Liver (tissue), 9 donors: ENCODE measurements around the gene ADAMTS16. TPM values are rescaled to one million over a fixed set of nuclear protein-coding genes. Genes with fewer than 3 reads are reported as not detected.

Experiments used
- DNase-seq: peaks from one replicate; pipeline ENCODE4 v3.0.0-alpha.2; 2017; ENCODE audit warnings: low spot score
- H3K27ac ChIP-seq, 2 donors: one replicate each; pipeline ENCODE4 v1.7.0; 2013; ENCODE audit warnings: inconsistent platforms in 2 of 2, low read length in 2 of 2, control low read depth in 1 of 2, low read depth in 1 of 2, mild to moderate bottlenecking in 1 of 2
- H3K27me3 ChIP-seq, 4 donors: one replicate each; pipeline versions ENCODE4 v1.6.1 to v1.7.0; 2013; ENCODE audit warnings: low read length in 3 of 4, inconsistent platforms in 1 of 4, mild to moderate bottlenecking in 1 of 4, moderate library complexity in 1 of 4; ENCODE audit not compliant: control insufficient read depth in 4 of 4, insufficient read depth in 4 of 4
- H3K36me3 ChIP-seq, 4 donors: one replicate each; pipeline versions ENCODE4 v1.6.1 to v1.7.0; 2013; ENCODE audit warnings: low read length in 3 of 4, mild to moderate bottlenecking in 3 of 4, low read depth in 1 of 4, moderate library complexity in 1 of 4; ENCODE audit not compliant: control insufficient read depth in 4 of 4, insufficient read depth in 3 of 4
- H3K4me1 ChIP-seq, 4 donors: one replicate each; pipeline versions ENCODE4 v1.6.1 to v1.7.0; 2013; ENCODE audit warnings: low read length in 3 of 4, mild to moderate bottlenecking in 3 of 4, moderate library complexity in 1 of 4; ENCODE audit not compliant: control insufficient read depth in 4 of 4, insufficient read depth in 4 of 4
- H3K4me3 ChIP-seq, 3 donors: one replicate each; pipeline versions ENCODE4 v1.6.1 to v1.7.0; 2013; ENCODE audit warnings: low read length in 3 of 3, control low read depth in 1 of 3, low read depth in 1 of 3, mild to moderate bottlenecking in 1 of 3
- H3K9ac ChIP-seq, 2 donors: one replicate each; pipeline ENCODE4 v1.7.0; 2013; ENCODE audit warnings: low read length in 2 of 2, mild to moderate bottlenecking in 2 of 2, moderate library complexity in 2 of 2, control low read depth in 1 of 2, low read depth in 1 of 2
- H3K9me3 ChIP-seq, 4 donors: one replicate each; pipeline versions ENCODE4 v1.6.1 to v1.7.0; 2013; ENCODE audit warnings: low read length in 3 of 4; ENCODE audit not compliant: control insufficient read depth in 4 of 4
- FOXA1 ChIP-seq: IDR thresholded peaks from 2 replicates; pipeline ENCODE4 v1.6.1; 2016; ENCODE audit warnings: antibody characterized with exemption
- FOXA2 ChIP-seq: IDR thresholded peaks from 2 replicates; pipeline ENCODE4 v1.6.1; 2016; ENCODE audit warnings: antibody characterized with exemption
- GABPA ChIP-seq, 2 donors: IDR thresholded peaks in 1 of 2; conservative IDR thresholded peaks in 1 of 2; 2 replicates each; pipeline ENCODE4 v1.6.1; 2016; ENCODE audit warnings: antibody characterized with exemption in 2 of 2, mild to moderate bottlenecking in 1 of 2, moderate library complexity in 1 of 2
- HNF4A ChIP-seq, 2 donors: conservative IDR thresholded peaks; 2 replicates each; pipeline ENCODE4 v1.6.1; 2016; ENCODE audit warnings: antibody characterized with exemption in 2 of 2, mild to moderate bottlenecking in 2 of 2
- HNF4G ChIP-seq: IDR thresholded peaks from 2 replicates; pipeline ENCODE4 v1.6.1; 2016; ENCODE audit warnings: antibody characterized with exemption
- JUND ChIP-seq, 2 donors: IDR thresholded peaks; 2 replicates each; pipeline ENCODE4 v1.6.1; 2016; ENCODE audit warnings: antibody characterized with exemption in 2 of 2
- NR2F2 ChIP-seq: IDR thresholded peaks from 2 replicates; pipeline ENCODE4 v1.6.1; 2016; ENCODE audit warnings: antibody characterized with exemption
- RXRA ChIP-seq, 2 donors: IDR thresholded peaks; 2 replicates each; pipeline ENCODE4 v1.6.1; 2017 to 2018; ENCODE audit warnings: antibody characterized with exemption in 2 of 2, mild to moderate bottlenecking in 1 of 2
- SP1 ChIP-seq: IDR thresholded peaks from 2 replicates; pipeline ENCODE4 v1.6.1; 2018; ENCODE audit warnings: antibody characterized with exemption, mild to moderate bottlenecking
- TAF1 ChIP-seq: conservative IDR thresholded peaks from 2 replicates; pipeline ENCODE4 v1.6.1; 2016; ENCODE audit warnings: antibody characterized with exemption, mild to moderate bottlenecking
- YY1 ChIP-seq: IDR thresholded peaks from 2 replicates; pipeline ENCODE4 v1.6.1; 2016; ENCODE audit warnings: antibody characterized with exemption, mild to moderate bottlenecking
- WGBS: extraction: QIAGEN DNeasy Blood & Tissue Kit; methylation state at CpG from one replicate; pipeline ENCODE4 v1.1.7; 2013; 5-methylcytosine and 5-hydroxymethylcytosine counted together
- polyA plus RNA-seq, 2 donors: library from polyadenylated mRNA; stranded (reverse) in 1 of 2; unstranded in 1 of 2; fragments of 200-250 nt in 1 of 2; fragments of >200 nt in 1 of 2; fragmentation: Nextera tagmentation in 1 of 2; extraction: Ambion mirVana in 1 of 2; gene quantifications; one replicate each; pipeline versions ENCODE4 v1.2.1 to v1.2.3, GENCODE V29; 2013 to 2015
- total RNA-seq, 2 donors: library from RNA; depleted of rRNA; stranded (reverse); fragments of >200 nt; gene quantifications; one replicate each; pipeline ENCODE4 v1.2.3, GENCODE V29; 2014
- TF ChIP-seq, protein P1 (sequence below): IDR thresholded peaks from 2 replicates; pipeline ENCODE4 v1.6.1; 2016; ENCODE audit warnings: antibody characterized with exemption, mild to moderate bottlenecking
- TF ChIP-seq, protein P2 (sequence below): fragments of 150-350 bp; IDR thresholded peaks from 2 replicates; pipeline ENCODE4 v1.5.1; 2017; ENCODE audit warnings: improper control_type of control experiment, low read depth, low read length; ENCODE audit not compliant: missing input control
- TF ChIP-seq, protein P3 (sequence below): IDR thresholded peaks from 2 replicates; pipeline ENCODE4 v1.6.1; 2016; ENCODE audit warnings: antibody characterized with exemption
- TF ChIP-seq, protein P4 (sequence below): IDR thresholded peaks from 2 replicates; pipeline ENCODE4 v1.6.1; 2016; ENCODE audit warnings: antibody characterized with exemption
- TF ChIP-seq, protein P5 (sequence below): IDR thresholded peaks from 2 replicates; pipeline ENCODE4 v1.6.1; 2016; ENCODE audit warnings: antibody characterized with exemption
- donor health status: healthy.
- donor health status: healthy.
- donor health status: healthy.
- donor health status: healthy.
- donor health status: healthy.

Gene ADAMTS16
- total and polyA plus RNA-seq, 4 donors = under 0.01 to 0.84 TPM; not detected in 2

DNA sequence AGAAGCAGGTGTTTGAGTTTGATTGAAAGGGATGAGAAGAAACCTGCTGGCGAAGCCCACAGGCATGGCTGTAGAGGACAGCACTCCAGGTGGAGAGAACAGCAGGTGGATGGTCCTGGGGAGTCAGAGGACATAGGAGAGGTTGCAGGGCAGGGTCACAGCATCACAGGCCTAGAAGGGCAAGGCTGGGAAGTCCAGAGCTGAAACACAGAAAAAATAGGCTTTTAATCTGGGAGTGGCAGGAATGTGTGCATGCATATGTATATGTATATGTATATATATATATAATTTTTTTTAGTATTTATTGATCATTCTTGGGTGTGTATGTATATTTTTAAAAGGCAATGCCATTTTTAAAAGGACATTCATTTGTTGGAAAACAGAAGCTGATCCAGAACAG is 118.4 kb downstream of the ADAMTS16 start:
- Histone ChIP-seq H3K4me3 (no peak overlapping the region), H3K36me3 (no peaks in the 10 kb centered on the region), H3K27ac (no peak overlapping the region), H3K4me1 (no peaks in the 10 kb centered on the region), H3K9ac (no peak overlapping the region), H3K9me3 (peaks cover 0 to 3% (median 0%) of the 10 kb centered on the region in 4 donors), H3K27me3 (no peaks in the 10 kb centered on the region)
- DNase-seq = no peak
- 87% methylated on average over 1 of the region's 1 CpG for WGBS
- TF ChIP-seq YY1 = no peak
- TF ChIP-seq, protein P1, sequence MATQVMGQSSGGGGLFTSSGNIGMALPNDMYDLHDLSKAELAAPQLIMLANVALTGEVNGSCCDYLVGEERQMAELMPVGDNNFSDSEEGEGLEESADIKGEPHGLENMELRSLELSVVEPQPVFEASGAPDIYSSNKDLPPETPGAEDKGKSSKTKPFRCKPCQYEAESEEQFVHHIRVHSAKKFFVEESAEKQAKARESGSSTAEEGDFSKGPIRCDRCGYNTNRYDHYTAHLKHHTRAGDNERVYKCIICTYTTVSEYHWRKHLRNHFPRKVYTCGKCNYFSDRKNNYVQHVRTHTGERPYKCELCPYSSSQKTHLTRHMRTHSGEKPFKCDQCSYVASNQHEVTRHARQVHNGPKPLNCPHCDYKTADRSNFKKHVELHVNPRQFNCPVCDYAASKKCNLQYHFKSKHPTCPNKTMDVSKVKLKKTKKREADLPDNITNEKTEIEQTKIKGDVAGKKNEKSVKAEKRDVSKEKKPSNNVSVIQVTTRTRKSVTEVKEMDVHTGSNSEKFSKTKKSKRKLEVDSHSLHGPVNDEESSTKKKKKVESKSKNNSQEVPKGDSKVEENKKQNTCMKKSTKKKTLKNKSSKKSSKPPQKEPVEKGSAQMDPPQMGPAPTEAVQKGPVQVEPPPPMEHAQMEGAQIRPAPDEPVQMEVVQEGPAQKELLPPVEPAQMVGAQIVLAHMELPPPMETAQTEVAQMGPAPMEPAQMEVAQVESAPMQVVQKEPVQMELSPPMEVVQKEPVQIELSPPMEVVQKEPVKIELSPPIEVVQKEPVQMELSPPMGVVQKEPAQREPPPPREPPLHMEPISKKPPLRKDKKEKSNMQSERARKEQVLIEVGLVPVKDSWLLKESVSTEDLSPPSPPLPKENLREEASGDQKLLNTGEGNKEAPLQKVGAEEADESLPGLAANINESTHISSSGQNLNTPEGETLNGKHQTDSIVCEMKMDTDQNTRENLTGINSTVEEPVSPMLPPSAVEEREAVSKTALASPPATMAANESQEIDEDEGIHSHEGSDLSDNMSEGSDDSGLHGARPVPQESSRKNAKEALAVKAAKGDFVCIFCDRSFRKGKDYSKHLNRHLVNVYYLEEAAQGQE = no peak
- no peak for TF ChIP-seq FOXA1
- TF ChIP-seq FOXA2 = no peak
- no peak for TF ChIP-seq JUND (IDR thresholded peaks at IDR 0.05)
- TF ChIP-seq, protein P2, sequence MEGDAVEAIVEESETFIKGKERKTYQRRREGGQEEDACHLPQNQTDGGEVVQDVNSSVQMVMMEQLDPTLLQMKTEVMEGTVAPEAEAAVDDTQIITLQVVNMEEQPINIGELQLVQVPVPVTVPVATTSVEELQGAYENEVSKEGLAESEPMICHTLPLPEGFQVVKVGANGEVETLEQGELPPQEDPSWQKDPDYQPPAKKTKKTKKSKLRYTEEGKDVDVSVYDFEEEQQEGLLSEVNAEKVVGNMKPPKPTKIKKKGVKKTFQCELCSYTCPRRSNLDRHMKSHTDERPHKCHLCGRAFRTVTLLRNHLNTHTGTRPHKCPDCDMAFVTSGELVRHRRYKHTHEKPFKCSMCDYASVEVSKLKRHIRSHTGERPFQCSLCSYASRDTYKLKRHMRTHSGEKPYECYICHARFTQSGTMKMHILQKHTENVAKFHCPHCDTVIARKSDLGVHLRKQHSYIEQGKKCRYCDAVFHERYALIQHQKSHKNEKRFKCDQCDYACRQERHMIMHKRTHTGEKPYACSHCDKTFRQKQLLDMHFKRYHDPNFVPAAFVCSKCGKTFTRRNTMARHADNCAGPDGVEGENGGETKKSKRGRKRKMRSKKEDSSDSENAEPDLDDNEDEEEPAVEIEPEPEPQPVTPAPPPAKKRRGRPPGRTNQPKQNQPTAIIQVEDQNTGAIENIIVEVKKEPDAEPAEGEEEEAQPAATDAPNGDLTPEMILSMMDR = no peak
- TF ChIP-seq HNF4A (conservative IDR thresholded peaks at IDR 0.05) = no peak

DNA sequence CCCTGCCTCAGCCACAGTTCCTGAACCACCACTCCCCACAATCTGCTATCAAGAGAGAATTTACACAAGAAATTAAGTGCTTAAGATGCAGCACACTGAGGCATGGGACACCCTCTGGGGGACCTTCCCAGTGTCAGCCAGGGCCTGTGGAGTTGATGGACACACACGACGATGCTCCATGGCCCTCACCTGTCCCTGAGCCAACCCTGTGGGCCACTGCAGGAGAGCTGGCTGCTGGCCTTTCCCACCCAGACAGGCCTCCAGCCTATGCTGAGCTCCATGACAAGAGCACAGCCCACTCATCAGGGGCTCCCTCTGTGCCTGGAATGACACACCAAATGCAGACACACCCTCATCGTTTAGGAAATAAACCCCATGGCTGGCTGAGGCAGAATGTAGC is 124.6 kb downstream of the ADAMTS16 start:
- DNase-seq = no peak
- no peak overlapping the region for H3K9ac ChIP-seq
- H3K4me3 ChIP-seq = no peak overlapping the region
- no peaks in the 10 kb centered on the region for H3K27me3 ChIP-seq
- TF ChIP-seq YY1 (no peak), FOXA1 (no peak), GABPA (IDR thresholded peaks at IDR 0.05 in 1 of 2, conservative IDR thresholded peaks at IDR 0.05 in 1 of 2) (no peak), NR2F2 (no peak)
- TF ChIP-seq, protein P3, sequence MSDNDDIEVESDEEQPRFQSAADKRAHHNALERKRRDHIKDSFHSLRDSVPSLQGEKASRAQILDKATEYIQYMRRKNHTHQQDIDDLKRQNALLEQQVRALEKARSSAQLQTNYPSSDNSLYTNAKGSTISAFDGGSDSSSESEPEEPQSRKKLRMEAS = no peak
- no peaks in the 10 kb centered on the region for H3K9me3 ChIP-seq
- no peak overlapping the region for H3K27ac ChIP-seq
- 80% methylated on average over 3 of the region's 3 CpGs for WGBS
- H3K4me1 ChIP-seq = no peaks in the 10 kb centered on the region
- no peaks in the 10 kb centered on the region for H3K36me3 ChIP-seq

DNA sequence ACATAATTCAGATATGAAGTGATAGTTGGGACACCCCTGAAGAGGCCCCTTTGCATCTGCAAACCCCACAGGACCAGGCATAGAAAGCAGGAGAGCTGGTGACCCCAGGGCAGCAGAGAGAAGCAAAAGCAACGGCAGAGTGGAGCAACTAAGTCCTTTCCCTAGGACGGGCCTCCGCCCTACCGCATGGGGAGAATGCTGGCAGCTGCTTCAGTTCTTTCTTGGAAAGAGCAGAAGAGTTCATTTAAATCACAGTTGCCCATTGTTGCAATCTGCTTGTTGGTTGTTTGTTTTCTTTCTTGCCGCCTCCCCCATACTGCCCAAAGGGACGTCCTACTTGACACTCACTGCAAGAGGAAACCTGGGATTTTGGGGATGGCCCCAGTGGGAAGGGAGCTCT is 126.2 kb downstream of the ADAMTS16 start:
- no peak overlapping the region for H3K27ac ChIP-seq
- no peaks in the 10 kb centered on the region for H3K36me3 ChIP-seq
- no peak for DNase-seq
- no peaks in the 10 kb centered on the region for H3K27me3 ChIP-seq
- H3K9ac ChIP-seq = no peak overlapping the region
- no peaks in the 10 kb centered on the region for H3K9me3 ChIP-seq
- H3K4me1 ChIP-seq = peaks cover 0 to 3% (median 0%) of the 10 kb centered on the region in 4 donors
- H3K4me3 ChIP-seq = no peak overlapping the region
- 80% methylated on average over 6 of the region's 6 CpGs for WGBS
- TF ChIP-seq YY1 = no peak
- TF ChIP-seq FOXA1 = no peak
- no peak for TF ChIP-seq FOXA2
- TF ChIP-seq HNF4G = no peak
- no peak for TF ChIP-seq SP1
- no peak for TF ChIP-seq JUND (IDR thresholded peaks at IDR 0.05)
- TF ChIP-seq, protein P3 = no peak
- TF ChIP-seq GABPA (IDR thresholded peaks at IDR 0.05 in 1 of 2, conservative IDR thresholded peaks at IDR 0.05 in 1 of 2) = no peak
- TF ChIP-seq, protein P1 = no peak
- no peak for TF ChIP-seq TAF1
- TF ChIP-seq, protein P4, sequence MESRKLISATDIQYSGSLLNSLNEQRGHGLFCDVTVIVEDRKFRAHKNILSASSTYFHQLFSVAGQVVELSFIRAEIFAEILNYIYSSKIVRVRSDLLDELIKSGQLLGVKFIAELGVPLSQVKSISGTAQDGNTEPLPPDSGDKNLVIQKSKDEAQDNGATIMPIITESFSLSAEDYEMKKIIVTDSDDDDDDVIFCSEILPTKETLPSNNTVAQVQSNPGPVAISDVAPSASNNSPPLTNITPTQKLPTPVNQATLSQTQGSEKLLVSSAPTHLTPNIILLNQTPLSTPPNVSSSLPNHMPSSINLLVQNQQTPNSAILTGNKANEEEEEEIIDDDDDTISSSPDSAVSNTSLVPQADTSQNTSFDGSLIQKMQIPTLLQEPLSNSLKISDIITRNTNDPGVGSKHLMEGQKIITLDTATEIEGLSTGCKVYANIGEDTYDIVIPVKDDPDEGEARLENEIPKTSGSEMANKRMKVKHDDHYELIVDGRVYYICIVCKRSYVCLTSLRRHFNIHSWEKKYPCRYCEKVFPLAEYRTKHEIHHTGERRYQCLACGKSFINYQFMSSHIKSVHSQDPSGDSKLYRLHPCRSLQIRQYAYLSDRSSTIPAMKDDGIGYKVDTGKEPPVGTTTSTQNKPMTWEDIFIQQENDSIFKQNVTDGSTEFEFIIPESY = no peak
- TF ChIP-seq, protein P5, sequence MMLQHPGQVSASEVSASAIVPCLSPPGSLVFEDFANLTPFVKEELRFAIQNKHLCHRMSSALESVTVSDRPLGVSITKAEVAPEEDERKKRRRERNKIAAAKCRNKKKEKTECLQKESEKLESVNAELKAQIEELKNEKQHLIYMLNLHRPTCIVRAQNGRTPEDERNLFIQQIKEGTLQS = no peak
- TF ChIP-seq RXRA (IDR thresholded peaks at IDR 0.05) = no peak
